ENCODE data around the gene SLC6A9. TPM values are rescaled to one million over a fixed set of nuclear protein-coding genes. Genes with fewer than 3 reads are reported as not detected.
A peak's percentile ranks its signal among the peaks of the same experiment; 100 is the strongest.

SLC6A9 gene
- 4.7 TPM for total RNA-seq

- intact Hi-C loops (cut with DNase I): loop anchor here (1.0 to 10.0 kb wide), 5 partner anchors 17 to 497 kb away; partner anchors contain the start of genes ATP6V0B, IPO13 and PTPRF
- DNase-seq (ENCODE audit: low spot score in 2 of 2): peak in 1 of 2 donors; percentile 81
- no peaks in the 10 kb centered on the region for H3K27me3 ChIP-seq
- TF ChIP-seq, protein P1, sequence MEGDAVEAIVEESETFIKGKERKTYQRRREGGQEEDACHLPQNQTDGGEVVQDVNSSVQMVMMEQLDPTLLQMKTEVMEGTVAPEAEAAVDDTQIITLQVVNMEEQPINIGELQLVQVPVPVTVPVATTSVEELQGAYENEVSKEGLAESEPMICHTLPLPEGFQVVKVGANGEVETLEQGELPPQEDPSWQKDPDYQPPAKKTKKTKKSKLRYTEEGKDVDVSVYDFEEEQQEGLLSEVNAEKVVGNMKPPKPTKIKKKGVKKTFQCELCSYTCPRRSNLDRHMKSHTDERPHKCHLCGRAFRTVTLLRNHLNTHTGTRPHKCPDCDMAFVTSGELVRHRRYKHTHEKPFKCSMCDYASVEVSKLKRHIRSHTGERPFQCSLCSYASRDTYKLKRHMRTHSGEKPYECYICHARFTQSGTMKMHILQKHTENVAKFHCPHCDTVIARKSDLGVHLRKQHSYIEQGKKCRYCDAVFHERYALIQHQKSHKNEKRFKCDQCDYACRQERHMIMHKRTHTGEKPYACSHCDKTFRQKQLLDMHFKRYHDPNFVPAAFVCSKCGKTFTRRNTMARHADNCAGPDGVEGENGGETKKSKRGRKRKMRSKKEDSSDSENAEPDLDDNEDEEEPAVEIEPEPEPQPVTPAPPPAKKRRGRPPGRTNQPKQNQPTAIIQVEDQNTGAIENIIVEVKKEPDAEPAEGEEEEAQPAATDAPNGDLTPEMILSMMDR (IDR thresholded peaks at IDR 0.05): no peak
- H3K4me1 ChIP-seq: peaks cover 14 to 26% of the 10 kb centered on the region in 2 donors
- peak within 1 kb of the TSS; percentile 75 to 76 for H3K4me3 ChIP-seq
- H3K9me3 ChIP-seq: no peaks in the 10 kb centered on the region
- no peaks in the 10 kb centered on the region for H3K36me3 ChIP-seq
- peak within 1 kb of the TSS; percentile 75 to 93 for H3K27ac ChIP-seq
Measured at GRCh38 chr1:44031252-44032169, at the start of gene SLC6A9. Gene SLC6A9 (minus strand): TSS chr1:44031462. CDS start chr1:44024277, 7,185 bp downstream.

DNA sequence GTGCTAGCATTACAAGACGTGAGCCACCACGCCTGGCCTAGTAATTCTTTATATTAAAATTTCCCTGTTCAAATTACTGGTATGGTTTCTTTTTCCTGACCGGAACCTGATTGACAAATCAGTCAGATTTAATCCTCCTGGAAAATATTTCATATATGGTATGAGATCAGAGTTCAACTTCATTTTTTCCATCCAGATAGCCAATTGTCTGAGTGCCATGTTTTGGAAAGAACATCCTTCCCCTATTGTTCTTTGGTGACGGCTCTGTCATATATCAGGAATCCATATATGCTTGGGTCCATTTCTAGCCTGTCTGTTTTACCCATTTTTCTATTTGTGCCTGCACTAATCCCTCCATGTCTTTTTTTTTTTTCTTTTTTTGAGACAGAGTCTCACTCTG lies 48.3 kb upstream of the SLC6A9 start:
- intact Hi-C loops (cut with DNase I): no loop called here

GRCh38 chr1:44078104-44078503 lies 46.8 kb upstream of the SLC6A9 start:
- no peaks in the 10 kb centered on the region for H3K36me3 ChIP-seq
- no peak for DNase-seq (ENCODE audit: low spot score in 2 of 2)
- TF ChIP-seq, protein P1 (IDR thresholded peaks at IDR 0.05): no peak
- H3K9me3 ChIP-seq: no peaks in the 10 kb centered on the region
- intact Hi-C loops (cut with DNase I): no loop called here
- no peaks in the 10 kb centered on the region for H3K27me3 ChIP-seq
- H3K4me3 ChIP-seq: no peak overlapping the region
- peaks cover 5% of the 10 kb centered on the region in 2 donors for H3K4me1 ChIP-seq
- H3K27ac ChIP-seq: no peak overlapping the region

More for the DNA sequence above, 48.3 kb upstream of the SLC6A9 start:
- peaks cover 0 to 5% of the 10 kb centered on the region in 2 donors for H3K4me1 ChIP-seq
- no peak for DNase-seq (ENCODE audit: low spot score in 2 of 2)
- TF ChIP-seq, protein P1 (IDR thresholded peaks at IDR 0.05): no peak
- no peaks in the 10 kb centered on the region for H3K27me3 ChIP-seq
- no peak overlapping the region for H3K27ac ChIP-seq
- H3K9me3 ChIP-seq: no peaks in the 10 kb centered on the region
- no peak overlapping the region for H3K4me3 ChIP-seq
- no peaks in the 10 kb centered on the region for H3K36me3 ChIP-seq

GRCh38 chr1:44077421-44077820 lies 46.2 kb upstream of the SLC6A9 start:
- Histone ChIP-seq H3K4me1 (peaks cover 5% of the 10 kb centered on the region in 2 donors), H3K36me3 (no peaks in the 10 kb centered on the region), H3K27ac (no peak overlapping the region), H3K9me3 (no peaks in the 10 kb centered on the region), H3K4me3 (no peak overlapping the region), H3K27me3 (no peaks in the 10 kb centered on the region)
- TF ChIP-seq, protein P1 (IDR thresholded peaks at IDR 0.05): no peak
- intact Hi-C loops (cut with DNase I): no loop called here
- DNase-seq (ENCODE audit: low spot score in 2 of 2): no peak

GRCh38 chr1:44076066-44076465 lies 44.8 kb upstream of the SLC6A9 start:
- intact Hi-C loops (cut with DNase I): no loop called here
- Histone ChIP-seq H3K27ac (no peak overlapping the region), H3K27me3 (no peaks in the 10 kb centered on the region), H3K4me3 (no peak overlapping the region), H3K4me1 (peaks cover 5% of the 10 kb centered on the region in 2 donors), H3K9me3 (no peaks in the 10 kb centered on the region), H3K36me3 (no peaks in the 10 kb centered on the region)
- TF ChIP-seq, protein P1 (IDR thresholded peaks at IDR 0.05): no peak
- DNase-seq (ENCODE audit: low spot score in 2 of 2): no peak
